HG02870 (cell line): Measurements from ENCODE around the gene FILIP1L.

Source experiments
- ATAC-seq: cut with Tn5 transposase; IDR thresholded peaks from one replicate; pipeline ENCODE4 v1.9.1; 2021; ENCODE audit warnings: mild to moderate bottlenecking, moderate library complexity; ENCODE audit not compliant: unreplicated experiment

Gene FILIP1L

DNA sequence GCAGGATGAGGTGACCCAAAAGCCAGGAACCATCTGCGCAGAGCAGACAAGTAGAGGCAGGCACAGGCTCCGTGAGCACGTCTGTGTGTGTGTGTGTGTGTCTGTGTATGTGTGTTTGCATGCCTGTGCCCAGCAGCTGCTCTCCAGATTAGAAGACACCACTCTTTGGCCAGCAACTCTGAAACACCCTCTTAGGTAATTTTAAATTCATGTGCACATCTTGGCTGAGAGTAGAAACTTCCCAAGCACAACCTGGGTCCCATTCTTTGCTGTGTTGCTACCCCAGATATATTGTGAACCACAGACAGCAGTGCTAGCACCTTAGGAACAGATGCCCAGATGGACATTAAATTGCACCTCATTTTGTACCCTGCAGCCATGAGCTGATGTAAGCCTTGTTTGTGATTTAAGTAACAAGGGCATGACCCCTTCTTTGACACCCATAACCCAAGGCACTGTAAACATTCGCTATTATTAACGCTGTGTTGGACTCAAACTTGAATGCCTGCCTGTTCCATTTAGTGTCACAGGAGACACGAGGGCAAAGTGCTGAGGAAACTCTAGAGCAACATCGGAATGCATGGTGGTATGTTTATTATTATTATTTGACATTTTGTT is at the start of gene FILIP1L:
FILIP1L (minus strand) TSS at position 89 of the 618 bp plus-strand sequence.
- ATAC-seq: no peak

DNA sequence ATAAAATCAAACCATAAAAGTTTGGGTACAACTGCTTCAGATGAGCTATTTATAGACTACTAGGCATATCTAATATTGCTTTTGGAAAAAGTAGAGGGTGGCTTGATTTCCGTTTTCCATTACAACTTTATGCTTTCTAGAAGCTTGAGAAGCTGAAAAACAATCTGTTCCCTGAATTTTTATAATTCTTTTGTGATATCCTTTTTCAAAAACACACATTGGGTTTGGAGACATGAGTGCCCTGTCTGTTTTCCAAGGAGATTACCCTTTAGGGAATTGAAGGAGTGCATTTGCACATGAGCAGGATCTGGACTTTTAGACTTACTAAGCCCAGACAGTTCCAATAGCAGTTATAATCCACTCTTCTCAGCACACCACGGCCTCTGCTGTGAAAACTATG is 49.5 kb upstream of the FILIP1L start:
- ATAC-seq: no peak

DNA sequence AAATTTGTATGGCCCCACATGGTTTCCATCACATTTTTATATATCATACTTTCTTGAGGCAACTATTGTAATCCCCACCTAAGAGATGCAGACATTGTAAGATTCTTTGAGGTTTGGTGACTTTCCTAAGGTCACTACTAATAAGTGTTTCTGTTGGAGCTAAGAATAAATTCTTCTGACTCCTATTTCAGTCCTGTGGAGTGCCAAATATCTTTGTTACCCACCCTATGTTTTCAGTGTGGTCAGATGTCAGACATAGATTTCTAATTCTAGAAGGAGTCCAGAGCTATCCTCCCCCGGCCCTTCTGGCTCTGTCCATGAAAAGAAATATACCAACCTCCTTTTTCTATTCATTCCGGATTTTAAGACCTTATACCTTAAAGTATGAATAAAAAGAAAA is 46.2 kb upstream of the FILIP1L start:
- ATAC-seq: no peak

DNA sequence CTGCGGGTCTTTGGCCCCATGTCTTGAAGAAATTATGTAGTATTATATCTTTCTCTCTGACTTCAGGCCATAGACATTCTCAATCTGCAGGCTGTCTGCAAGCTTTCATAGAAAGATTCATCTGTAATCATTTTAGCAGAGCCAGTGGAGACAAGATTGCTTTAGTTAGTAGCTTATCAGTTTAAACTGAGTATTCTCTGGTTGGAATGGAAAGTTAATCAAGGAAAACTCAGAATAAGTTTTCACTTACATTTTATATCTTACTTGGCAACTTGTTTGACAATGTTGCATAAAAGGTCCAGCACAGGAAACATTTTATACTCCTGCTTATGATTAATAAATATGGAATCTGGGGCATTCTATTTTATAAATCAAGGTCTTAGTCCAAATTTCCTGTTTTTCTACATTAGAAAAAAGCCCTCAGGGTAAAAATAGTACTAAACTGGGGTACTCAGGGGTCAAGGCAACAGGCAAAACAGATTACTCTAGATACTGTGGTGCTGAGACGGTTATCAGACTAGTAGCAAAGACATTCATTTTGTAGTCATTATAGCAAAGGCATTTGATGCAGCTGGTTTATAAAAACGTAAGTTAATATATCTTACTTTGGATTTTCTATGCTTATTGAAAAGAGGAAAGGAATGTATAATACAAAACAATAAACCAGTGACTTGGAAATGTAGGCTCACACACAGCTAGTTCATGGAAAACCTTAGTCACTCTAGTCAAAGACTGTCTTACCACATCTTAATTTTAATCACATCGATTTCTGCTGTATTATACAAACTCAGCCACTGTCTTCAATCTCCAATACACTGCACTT is 45.2 kb upstream of the FILIP1L start:
- ATAC-seq: no peak

DNA sequence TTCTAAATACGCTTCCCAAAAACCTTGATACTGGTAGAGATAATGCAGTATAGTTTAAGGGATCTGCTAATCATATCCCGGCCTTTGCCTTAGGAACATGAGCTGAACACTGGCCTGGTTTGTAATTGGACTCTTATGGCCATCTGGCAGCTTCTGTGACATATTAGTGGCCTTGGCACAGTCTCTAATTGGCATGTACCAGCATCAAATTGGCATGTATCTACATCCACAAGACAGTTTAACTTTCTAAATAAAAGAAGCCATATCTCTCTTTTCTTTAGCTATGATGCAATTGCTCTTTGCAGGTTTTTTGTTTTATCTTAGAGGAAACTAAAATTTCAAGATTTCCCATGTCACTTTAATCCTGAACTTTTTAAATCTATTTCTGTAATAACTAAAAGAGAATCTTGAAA is 44.6 kb upstream of the FILIP1L start:
- no peak for ATAC-seq

DNA sequence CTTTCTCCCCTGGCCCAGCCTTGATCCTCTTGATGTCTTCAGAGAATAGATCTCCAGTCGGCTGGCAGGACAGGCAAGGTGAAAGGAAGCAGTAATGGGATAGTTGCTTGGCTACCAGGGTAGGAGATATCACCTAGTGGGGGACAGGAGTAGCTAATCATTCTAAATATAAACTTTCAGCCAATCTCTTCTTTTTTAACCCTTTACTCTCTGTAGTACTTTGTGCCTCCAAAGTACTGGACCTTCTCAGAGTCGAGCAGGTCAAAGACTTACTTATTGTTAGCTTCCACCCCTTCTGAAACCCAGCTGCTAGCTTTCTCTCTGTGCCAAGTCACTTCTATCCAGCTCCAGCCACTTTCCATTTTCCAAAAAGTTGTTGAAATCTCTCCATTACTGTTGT is 43.4 kb upstream of the FILIP1L start:
- ATAC-seq: no peak

DNA sequence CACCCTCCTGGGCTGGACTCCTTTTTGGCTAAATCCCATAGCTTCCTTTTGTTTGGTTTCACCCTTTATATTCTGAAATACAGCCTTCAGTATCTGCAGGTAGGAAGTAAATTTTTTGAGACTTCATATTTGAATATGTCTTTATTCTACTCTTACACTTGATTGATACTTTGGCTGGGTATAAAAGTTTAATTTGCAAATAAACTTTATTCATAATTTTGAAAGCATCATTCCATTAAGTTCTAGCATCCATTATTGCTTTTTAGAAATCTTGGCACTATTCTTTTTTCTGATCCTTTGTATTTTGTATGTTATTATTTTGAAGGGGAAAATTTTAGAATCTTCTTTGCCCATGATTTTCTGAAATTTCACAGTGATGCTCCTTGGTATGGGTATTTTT is 41.3 kb upstream of the FILIP1L start:
- ATAC-seq: no peak

DNA sequence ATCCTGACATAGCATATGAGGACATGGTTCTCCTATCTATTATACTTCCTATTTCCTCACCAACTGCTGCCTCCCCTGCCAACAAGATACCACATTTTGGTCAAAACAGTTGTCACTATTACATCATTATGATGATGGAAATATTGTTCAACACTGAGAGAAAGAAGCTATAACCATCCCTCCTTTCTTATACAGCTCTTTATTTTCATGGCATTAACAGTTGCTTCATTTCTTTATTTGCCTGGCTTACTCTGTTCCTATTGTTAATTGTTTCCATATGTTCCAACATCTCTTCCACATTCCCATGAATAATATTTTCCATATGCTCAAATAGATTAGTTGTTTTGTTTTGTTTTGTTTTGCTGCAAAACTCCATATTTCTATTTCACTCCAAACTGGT is 40.8 kb upstream of the FILIP1L start:
- ATAC-seq: no peak

DNA sequence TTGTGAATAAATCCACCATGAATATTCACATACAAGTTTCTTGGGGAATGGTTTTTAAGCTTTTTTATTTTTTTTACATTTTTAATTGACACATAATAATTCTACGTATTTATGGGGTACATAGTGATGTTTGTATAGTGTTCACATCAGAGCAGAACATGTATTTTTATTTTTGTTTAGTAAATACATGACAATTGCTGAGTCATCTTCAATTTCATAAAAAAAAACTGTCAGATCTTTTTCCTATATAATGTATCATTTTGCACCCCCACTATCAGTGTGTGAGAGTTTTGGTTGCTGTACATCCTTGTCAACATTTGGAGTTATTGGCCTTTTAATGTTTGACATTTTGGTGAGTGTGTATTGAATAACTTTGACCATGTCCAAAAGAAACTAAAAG is 39.9 kb upstream of the FILIP1L start:
- ATAC-seq: no peak

DNA sequence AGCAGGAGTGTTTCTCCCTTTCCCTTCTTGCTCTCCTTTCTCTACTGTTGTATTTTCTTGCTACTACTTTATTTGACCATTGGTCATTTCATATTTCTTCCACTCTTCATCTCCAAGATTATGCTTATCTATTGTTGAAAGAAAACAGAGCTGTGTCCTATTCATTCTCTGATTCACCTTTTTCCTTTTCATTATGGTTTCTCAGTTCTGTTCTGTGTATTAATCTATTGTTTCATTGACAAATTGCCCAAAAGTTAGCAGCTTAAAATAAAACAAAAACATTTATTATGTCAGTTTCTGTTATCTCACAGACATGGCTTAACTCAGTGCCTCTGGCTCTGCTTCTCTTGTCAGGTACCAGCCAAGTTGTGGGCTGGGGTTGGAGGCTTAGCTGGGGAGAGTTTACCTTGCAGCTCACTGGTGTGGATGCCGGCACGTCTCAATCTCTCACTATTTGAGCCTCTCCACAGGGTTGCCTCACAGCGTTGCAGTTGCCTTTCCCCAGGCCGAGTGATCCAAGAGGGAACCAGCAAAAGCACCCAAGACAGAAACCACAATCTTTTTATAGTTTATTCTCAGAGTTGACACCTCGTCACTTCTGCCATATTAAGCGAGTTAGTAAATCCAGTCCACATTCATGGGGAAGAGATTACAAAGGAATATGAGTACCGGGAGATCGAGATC is 36.9 kb upstream of the FILIP1L start:
- ATAC-seq: no peak

DNA sequence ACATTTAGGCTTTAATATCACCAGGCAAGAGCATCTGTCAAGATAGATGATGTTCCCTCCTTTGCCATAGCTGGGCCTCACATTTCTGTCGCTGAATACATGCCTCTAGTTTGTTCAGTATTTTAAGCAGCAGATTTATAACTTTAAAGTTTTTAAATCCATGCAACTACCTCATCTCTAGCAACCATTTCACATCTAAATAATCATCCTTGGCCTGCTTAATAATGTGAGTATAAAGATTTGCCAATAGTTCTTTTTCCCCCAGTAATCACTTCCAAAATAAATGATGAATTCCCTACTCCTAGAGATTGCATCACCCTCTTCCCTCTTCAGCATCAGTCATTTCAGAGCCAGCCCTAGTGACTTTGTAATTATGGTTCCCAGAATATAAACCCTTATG is 36.2 kb upstream of the FILIP1L start:
- no peak for ATAC-seq

DNA sequence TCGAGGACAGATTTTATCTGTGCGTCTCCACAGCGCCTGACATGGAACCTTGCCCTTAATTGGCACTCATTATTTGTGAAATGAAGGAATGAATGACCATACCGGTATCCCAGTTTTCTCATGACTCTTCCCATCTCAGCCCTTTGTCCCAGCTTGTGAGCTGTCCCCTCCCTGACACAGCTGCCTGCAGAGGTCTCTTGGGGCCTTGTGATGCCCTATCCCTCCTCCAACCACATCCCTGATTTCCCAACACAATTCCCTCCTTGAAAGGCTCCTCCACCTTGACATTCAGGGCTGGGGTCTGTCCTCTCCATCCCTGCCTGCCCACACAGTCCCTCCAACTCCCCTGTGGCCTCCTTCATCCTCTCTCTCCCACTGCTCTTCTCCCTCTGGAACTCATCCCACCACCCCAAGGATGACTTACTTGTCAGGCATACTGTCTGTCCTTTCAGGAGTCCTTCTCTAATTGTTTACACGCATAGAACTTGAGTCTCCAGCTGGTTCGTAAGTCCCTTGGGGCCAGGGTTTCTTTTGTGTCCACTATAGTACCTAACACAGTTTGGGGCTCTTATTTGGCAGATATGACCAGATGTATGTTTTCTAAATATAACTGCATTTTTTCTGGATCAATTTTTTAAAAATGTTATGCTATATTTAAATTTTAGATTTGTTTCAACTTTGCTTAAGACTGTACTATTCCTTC is 35.6 kb upstream of the FILIP1L start:
- no peak for ATAC-seq

DNA sequence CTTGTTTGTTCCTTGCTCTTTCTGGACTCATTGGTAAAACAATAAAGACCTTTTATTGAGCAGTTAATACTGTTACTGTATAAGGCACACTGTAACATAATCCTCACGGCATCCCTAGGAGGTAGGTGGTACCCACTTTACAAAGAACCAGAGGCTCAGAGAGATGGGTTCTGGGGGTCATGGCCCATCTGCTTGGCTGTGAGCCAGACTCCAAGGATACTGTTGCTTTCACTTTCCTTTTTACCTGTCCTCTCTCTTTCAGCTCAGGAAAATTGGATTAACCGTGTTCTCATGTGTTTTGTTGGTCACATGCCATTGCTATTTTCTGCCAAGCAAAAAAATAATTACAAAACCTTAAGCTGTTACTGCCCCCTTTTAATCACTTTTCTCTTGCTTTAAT is 34.8 kb upstream of the FILIP1L start:
- no peak for ATAC-seq

DNA sequence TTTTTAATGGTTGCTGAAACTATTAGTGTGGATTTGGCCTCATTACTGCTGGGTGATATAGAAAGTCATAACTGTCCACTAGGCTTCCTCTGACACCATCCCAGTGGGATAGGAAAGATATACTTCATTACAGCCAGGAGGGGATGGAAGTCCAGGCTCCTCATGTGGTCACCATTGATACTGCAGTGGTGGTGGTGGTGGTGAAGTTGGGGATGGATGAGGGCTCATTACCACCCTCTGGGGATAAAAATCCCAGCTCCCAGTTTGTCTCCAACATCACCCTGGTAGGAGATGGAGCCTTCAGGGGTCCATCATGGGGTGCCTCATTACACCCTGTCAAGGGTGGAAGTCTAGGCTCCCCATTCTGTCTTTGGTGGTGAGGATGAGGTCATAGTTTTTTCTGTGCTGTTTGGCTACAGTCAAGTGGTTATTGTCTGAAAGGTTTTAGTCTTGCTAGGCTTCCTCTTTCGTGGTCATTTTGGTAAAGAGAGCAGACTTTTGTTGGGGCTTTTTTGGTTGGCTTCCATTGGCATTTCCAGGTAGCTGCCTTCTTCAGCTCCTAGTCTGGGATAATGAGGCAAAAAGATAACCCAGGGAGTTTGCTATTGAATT is 30.1 kb upstream of the FILIP1L start:
- no peak for ATAC-seq

DNA sequence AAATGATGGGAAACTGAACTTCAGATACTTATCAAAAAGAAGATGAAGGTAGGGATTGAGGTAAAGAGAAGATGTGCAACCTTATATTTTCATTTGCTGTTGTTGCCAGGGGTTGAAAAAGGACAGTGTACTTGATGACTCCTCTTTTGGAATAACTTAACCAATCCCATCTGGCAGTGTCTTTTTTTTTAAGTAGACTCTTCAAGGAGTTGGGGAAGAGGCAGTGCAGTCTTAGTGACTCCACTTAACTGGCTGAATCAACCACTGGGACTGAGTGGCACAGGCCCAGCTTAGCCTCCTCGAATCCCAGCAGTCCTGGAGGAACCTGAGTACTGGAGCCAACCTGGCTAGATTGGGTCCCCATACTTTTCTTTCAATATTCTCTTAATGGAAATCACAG is 27.3 kb upstream of the FILIP1L start:
- ATAC-seq: no peak

DNA sequence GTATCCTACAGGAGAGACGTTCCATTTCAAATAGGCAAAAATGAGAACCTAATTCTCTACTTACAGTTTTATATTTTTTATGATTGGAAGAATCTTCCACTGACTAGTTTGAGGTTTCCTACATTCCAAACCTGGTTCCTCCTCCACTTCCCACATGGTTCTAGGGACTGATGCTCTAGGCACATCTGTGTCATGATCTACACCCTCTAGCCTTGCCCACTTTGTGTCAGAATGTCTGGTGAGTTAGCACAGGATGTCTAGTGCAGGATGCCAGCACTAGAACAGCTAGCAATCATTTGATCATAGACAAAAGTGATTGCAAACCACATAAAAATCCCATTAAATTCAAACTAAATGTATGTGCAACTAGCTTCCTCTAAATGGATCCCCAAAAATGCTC is 26.7 kb upstream of the FILIP1L start:
- no peak for ATAC-seq

DNA sequence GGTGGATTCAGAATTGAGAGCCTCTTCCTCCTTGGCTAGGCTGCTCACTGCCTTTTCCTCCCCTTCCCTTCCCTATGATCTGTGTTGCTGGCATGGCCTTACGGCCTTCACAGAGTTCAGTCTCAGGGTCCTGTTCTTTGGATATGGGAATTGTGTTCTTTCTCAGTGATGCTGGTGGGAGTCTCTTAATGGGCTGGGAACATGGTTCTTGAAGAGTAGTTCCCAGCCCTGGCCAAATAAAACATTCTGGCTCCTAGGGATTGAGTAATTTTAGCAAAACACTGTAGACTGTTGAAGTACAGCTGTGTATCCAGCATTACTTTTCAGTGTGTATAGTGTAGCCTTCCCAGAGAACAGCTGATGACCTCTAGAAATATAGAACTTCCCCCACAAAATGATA is 22.6 kb upstream of the FILIP1L start:
- ATAC-seq: no peak

DNA sequence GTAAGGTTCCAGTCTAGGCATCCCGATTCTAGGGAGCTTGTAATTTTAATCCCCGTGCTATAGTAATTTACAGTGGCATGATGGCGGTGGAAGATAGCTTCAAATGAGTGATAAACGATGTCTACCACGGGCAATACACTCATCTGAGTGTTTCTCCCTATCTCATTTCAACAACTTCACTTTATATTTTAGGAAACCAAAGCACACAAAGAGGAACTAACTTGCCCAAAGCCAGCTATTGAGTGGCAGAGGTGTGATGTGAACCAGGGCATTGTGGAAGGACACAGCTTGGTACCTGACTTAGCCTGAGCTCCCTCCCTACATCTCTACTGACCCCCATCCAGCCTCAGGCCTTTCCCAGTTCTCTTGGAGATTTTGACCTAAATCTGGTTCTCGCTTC is 16.9 kb upstream of the FILIP1L start:
- ATAC-seq: no peak

DNA sequence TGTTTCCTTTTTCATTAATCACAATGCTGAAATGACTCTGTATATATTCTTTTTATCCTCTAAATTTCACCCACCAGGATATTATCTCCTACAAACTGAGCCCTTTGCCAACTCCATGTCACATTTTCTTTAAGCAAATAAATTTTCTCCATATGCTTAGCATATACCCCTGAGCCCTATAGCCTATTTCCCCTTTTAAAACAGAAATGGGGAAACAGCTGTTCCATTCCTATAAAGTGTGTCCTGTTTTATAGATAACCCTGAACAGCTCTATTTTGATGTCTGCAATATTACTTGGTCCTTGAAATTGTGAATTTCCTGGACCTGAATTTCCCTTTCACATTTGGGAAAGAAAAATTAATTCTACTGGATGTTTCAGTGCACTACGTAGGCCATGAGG is 15.6 kb upstream of the FILIP1L start:
- no peak for ATAC-seq

DNA sequence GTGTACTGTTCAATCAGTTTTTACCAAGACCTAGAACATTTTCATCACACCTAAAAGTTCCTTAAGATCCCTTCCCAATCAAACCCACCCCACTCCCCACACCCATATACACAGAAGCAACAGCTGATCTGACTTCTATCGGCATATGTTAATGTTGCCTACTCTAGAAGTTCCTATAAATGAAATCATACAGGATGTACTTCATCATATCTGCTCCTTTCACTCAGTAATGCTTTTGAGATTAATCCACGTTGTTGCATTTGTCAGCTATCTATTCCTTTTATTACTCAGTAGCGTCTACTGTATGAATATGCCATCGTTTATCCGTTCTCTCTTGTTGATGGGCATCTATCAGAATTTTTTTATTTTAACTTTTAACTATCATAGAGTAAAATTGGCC is 14.3 kb upstream of the FILIP1L start:
- no peak for ATAC-seq

DNA sequence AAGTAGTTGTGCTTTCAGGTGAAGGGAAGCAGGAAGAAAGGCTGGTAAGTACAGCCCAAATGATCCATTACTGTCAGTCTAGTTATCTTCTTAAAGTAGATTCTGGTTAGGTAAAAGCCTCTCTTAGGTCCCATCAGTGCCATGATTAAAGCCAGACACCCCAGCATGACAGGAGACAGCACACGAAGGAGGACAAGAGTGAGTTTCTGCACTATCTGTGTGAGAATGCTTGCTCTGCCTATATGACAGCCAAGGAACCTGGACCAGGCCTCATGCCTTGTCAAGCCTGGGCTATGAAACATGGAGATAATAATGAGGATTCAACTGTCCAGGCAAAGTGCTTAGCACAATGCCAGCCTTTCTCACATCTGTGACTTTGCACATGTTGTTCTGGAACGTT is 13.5 kb upstream of the FILIP1L start:
- no peak for ATAC-seq
